ENCODE results near the gene GRIK4.

DNA sequence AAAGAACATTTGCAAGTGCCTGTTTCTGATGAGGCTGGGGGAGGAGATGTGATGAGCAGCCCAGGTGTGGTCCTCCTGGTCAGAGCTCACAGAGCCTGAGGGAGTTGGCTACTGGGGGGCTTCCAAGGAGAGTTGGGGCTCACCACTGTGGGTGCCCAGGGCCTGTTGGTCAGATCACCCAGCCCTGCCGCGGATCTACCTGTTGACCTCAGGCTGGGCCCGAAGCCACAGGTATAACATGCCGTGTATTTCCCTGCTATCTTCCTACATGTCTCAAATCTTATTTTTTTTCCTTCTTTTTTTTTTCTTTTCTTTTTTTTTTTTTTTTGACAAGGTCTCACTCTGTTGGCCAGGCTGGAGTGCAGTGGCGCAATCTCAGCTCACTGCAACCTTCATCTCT is 312.7 kb downstream of the GRIK4 start:
- TF ChIP-seq, protein P1, sequence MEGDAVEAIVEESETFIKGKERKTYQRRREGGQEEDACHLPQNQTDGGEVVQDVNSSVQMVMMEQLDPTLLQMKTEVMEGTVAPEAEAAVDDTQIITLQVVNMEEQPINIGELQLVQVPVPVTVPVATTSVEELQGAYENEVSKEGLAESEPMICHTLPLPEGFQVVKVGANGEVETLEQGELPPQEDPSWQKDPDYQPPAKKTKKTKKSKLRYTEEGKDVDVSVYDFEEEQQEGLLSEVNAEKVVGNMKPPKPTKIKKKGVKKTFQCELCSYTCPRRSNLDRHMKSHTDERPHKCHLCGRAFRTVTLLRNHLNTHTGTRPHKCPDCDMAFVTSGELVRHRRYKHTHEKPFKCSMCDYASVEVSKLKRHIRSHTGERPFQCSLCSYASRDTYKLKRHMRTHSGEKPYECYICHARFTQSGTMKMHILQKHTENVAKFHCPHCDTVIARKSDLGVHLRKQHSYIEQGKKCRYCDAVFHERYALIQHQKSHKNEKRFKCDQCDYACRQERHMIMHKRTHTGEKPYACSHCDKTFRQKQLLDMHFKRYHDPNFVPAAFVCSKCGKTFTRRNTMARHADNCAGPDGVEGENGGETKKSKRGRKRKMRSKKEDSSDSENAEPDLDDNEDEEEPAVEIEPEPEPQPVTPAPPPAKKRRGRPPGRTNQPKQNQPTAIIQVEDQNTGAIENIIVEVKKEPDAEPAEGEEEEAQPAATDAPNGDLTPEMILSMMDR (IDR thresholded peaks at IDR 0.05) = no peak
- TF ChIP-seq EZH2 (IDR thresholded peaks at IDR 0.05) = no peak
- no peak for TF ChIP-seq EZH2phosphoT487 (IDR thresholded peaks at IDR 0.05)
